ENCODE data around the gene EBNA1BP2. TPM values are rescaled to one million over a fixed set of nuclear protein-coding genes. Genes with fewer than 3 reads are reported as not detected.

EBNA1BP2 gene
- total RNA-seq, 3 donors from 2014 or later: 34.9 to 61.6 (median 46.4) TPM

GRCh38 chr1:43172527-43172972, 460 bp upstream of the EBNA1BP2 start:
- H3K4me3 ChIP-seq: peak overlapping the region; percentile 93 to 96 (median 95)
- H3K27ac ChIP-seq: peak overlapping the region; percentile 72 to 73
- H3K4me1 ChIP-seq: peaks cover 0 to 6% of the 10 kb centered on the region in 2 donors
- intact Hi-C loops (cut with DNase I; ENCODE audit: low total_unique reads): no loop called here
- H3K36me3 ChIP-seq: peaks cover 5% of the 10 kb centered on the region
- H3K9me3 ChIP-seq: no peaks in the 10 kb centered on the region
- H3K27me3 ChIP-seq: peaks cover 0 to 11% of the 10 kb centered on the region in 2 donors
- peak; percentile 70 to 75 for DNase-seq (ENCODE audit: low spot score in 2 of 2)
- no peak for TF ChIP-seq POLR2AphosphoS5 (IDR thresholded peaks at IDR 0.05)
- TF ChIP-seq POLR2A (IDR thresholded peaks at IDR 0.05): no peak
- TF ChIP-seq CTCF (IDR thresholded peaks at IDR 0.05): no peak

GRCh38 chr1:43171312-43171875, 696 bp downstream of the EBNA1BP2 start:
- Histone ChIP-seq H3K4me3 (peak overlapping the region; percentile 93 to 96 (median 95)), H3K27me3 (no peaks in the 10 kb centered on the region), H3K4me1 (peaks cover 0 to 6% of the 10 kb centered on the region in 2 donors), H3K27ac (peak overlapping the region; percentile 72 to 73), H3K36me3 (peaks cover 5% of the 10 kb centered on the region), H3K9me3 (no peaks in the 10 kb centered on the region)
- TF ChIP-seq CTCF (IDR thresholded peaks at IDR 0.05) (no peak), POLR2AphosphoS5 (IDR thresholded peaks at IDR 0.05) (no peak), POLR2A (IDR thresholded peaks at IDR 0.05) (no peak)
- no peak for DNase-seq (ENCODE audit: low spot score in 2 of 2)
- intact Hi-C loops (cut with DNase I; ENCODE audit: low total_unique reads): no loop called here

DNA sequence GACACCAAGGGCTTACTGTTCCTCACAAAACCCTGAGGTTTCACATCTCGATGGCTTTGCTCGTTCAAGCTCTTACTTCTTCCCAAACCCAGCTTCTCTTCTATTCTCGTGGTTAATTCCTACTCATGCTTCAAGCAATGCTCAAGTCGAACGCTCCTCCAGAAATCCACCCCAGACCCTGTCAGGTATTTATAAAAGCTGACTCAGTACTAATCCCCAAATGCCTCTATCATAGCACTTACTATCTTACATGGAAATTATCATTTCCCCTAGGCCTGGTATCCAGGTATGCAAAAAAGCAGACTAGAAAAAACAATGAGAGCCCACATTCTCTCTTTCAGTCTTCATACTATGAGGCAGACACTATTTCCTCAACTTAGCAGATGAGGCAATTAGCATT, 6.3 kb downstream of the EBNA1BP2 start:
- H3K27ac ChIP-seq: no peak overlapping the region
- TF ChIP-seq POLR2AphosphoS5 (IDR thresholded peaks at IDR 0.05) (no peak), CTCF (IDR thresholded peaks at IDR 0.05) (no peak), POLR2A (IDR thresholded peaks at IDR 0.05) (no peak)
- no peak for DNase-seq (ENCODE audit: low spot score in 2 of 2)
- intact Hi-C loops (cut with DNase I; ENCODE audit: low total_unique reads): no loop called here
- peaks cover 14% of the 10 kb centered on the region for H3K36me3 ChIP-seq
- H3K9me3 ChIP-seq: no peaks in the 10 kb centered on the region
- peaks cover 0 to under 1% of the 10 kb centered on the region in 2 donors for H3K4me1 ChIP-seq
- no peak overlapping the region for H3K4me3 ChIP-seq
- H3K27me3 ChIP-seq: no peaks in the 10 kb centered on the region

GRCh38 chr1:43165162-43165561, 6.9 kb downstream of the EBNA1BP2 start:
- no peak overlapping the region for H3K27ac ChIP-seq
- no peaks in the 10 kb centered on the region for H3K27me3 ChIP-seq
- TF ChIP-seq POLR2AphosphoS5 (IDR thresholded peaks at IDR 0.05) (no peak), POLR2A (IDR thresholded peaks at IDR 0.05) (no peak), CTCF (IDR thresholded peaks at IDR 0.05) (no peak)
- intact Hi-C loops (cut with DNase I; ENCODE audit: low total_unique reads): no loop called here
- no peaks in the 10 kb centered on the region for H3K4me1 ChIP-seq
- DNase-seq (ENCODE audit: low spot score in 2 of 2): no peak
- no peak overlapping the region for H3K4me3 ChIP-seq
- H3K9me3 ChIP-seq: no peaks in the 10 kb centered on the region
- peaks cover 14% of the 10 kb centered on the region for H3K36me3 ChIP-seq

GRCh38 chr1:43156026-43156425, 16.1 kb downstream of the EBNA1BP2 start:
- no peak overlapping the region for H3K27ac ChIP-seq
- TF ChIP-seq CTCF (IDR thresholded peaks at IDR 0.05) (no peak), POLR2AphosphoS5 (IDR thresholded peaks at IDR 0.05) (no peak), POLR2A (IDR thresholded peaks at IDR 0.05) (no peak)
- H3K36me3 ChIP-seq: no peaks in the 10 kb centered on the region
- no peak for DNase-seq (ENCODE audit: low spot score in 2 of 2)
- H3K27me3 ChIP-seq: no peaks in the 10 kb centered on the region
- no peaks in the 10 kb centered on the region for H3K4me1 ChIP-seq
- H3K4me3 ChIP-seq: no peak overlapping the region
- H3K9me3 ChIP-seq: no peaks in the 10 kb centered on the region
- intact Hi-C loops (cut with DNase I; ENCODE audit: low total_unique reads): no loop called here
